GM15510 (cell line): ENCODE results near the gene CHD5.

Experiments
- POLR2A ChIP-seq: IDR thresholded peaks from 3 replicates; pipeline ENCODE4 v1.6.1; 2011; ENCODE audit warnings: borderline replicate concordance; ENCODE audit not compliant: insufficient read length; ENCODE audit errors: extremely low read depth

The CHD5 gene

GRCh38 chr1:6140413-6140812 is 39.7 kb downstream of the CHD5 start:
- no peak for TF ChIP-seq POLR2A

GRCh38 chr1:6137758-6138157 is 42.4 kb downstream of the CHD5 start:
- no peak for TF ChIP-seq POLR2A

GRCh38 chr1:6136516-6137220 is 43.5 kb downstream of the CHD5 start:
- no peak for TF ChIP-seq POLR2A

DNA sequence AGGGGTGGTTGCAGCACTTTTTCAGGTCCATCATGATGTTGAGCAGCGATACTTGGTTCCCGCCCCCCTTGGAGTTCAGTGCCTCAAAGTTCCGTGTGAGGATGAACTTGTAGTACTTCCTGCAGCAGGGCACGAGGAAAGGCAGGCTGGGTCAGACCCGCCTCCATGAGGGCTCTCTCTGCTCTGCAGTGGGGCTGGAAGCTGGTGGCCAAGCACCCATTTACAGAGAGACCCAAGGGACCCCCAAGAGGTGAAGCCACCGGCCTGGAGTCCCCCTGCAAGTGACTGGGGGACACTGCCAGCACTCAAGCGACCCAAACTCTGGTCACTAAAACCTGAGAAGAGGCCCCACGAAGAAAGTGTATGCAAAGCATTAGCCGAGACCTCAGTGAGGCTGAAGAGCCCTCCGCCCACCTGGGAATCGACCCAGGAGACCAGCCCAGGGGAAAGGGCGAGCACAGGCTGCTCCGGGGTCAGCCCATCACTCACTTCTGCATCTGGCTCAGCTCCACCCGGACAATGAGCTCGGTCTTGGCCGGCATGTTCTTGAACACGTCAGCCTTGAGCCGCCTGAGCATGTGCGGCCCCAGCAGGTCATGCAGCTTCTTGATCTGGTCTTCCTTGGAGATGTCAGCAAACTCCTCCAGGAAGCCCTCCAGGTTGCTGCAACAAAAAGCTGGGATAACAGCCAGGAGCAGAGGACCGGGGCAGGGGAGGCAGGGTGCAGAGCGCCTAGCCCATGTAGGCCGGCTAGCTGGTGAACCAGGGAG is 45.2 kb downstream of the CHD5 start:
- no peak for TF ChIP-seq POLR2A

DNA sequence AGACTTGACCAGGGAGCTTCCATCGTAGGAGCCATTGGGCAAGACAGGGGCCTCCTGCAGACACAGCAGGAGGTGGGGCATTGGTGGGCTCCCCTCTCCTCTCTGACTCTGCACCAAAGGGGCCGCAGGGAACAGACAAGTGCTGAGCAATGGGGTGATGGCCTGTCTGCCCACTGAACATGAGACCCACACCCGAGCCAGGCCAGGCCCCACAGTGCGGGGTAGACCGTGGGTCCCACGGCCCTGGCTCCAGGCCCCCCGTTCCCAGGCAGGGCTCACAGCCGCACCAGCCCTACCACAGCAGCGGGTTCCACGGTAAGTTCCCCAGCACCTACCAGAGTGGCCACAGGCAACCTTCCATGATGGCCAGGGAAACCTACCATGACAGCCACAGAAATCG is 45.9 kb downstream of the CHD5 start:
- no peak for TF ChIP-seq POLR2A

GRCh38 chr1:6133146-6133895 is 46.8 kb downstream of the CHD5 start:
- no peak for TF ChIP-seq POLR2A

DNA sequence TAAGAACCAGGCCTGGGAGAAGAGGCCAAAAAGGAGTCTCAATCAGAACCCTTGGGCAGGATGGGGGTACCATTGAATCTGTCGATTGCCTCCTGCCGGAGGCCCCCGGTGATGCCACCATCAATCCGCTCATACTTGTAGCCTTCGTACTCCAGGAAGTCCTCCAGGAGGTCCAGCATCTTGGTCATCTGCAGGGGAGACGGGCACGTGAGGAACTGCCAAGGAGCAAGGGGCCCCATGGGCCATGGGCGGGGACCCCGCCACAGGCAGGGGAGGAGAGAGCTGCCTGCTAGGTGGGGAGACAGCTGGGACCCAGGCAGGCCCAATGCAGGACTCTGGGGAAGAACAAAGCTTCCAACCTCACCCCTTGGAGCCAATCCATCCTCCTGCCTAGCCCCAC is 48.6 kb downstream of the CHD5 start:
- no peak for TF ChIP-seq POLR2A

GRCh38 chr1:6130596-6130995 is 49.5 kb downstream of the CHD5 start:
- no peak for TF ChIP-seq POLR2A

DNA sequence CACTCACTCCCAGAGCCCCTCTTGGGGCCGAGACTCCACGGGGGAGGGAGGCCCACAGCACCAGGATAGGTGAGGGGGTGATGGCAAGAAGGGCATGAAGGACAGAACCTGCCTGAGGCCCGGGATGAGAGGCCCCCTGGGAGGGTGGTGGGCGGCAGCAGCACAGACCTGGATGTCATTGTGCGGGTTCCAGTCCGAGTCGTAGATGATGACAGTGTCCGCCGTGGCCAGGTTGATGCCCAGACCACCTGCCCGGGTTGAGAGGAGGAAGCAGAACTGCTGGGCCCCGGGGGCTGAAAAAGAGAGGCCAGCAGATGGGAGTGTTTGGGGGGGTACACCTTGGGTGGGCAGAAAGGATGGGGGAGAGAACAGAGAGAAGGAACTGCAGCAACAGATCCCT is 50.1 kb downstream of the CHD5 start:
- TF ChIP-seq POLR2A, result no peak

- TF ChIP-seq POLR2A, result no peak
Observed at GRCh38 chr1:6129313-6129712, 50.8 kb downstream of the CHD5 start.

DNA sequence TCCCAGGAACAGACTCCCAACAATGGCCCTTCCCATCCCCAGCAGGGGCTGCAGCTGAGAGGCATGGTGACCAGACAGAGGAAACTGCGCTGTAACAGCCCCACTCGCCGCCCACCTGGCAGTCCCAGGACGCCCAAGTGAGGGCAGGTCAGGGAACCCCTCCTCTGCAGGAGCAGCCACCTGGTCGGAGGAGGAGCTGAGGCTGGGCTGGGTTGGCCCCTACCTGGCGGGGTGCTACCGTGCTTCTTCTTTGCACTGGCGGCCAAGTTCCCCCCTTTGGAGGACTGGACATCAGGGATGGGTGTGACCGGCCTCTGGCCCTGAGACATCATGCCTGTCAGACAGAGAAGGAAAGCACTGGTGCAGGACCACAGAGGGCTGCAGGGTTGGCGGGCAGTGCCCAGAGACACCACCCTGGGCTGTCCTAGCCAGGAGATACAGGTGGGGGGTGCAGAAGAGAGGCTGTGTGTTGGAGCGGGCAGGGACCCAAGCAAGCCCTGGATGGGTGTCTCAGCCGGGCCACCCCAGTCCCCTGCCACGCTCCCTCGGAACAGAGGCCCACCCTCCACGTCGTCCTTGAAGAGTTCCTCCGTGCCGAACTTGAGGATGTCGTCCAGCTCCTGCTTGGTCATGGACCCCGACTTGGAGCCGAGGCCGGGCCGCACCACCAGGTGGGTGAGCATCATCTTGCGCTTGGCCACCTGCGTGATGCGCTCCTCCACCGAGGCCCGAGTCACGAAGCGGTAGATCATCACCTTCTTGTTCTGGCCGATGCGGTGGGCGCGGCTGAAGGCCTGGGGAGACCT is 51.6 kb downstream of the CHD5 start:
- TF ChIP-seq POLR2A, result no peak

DNA sequence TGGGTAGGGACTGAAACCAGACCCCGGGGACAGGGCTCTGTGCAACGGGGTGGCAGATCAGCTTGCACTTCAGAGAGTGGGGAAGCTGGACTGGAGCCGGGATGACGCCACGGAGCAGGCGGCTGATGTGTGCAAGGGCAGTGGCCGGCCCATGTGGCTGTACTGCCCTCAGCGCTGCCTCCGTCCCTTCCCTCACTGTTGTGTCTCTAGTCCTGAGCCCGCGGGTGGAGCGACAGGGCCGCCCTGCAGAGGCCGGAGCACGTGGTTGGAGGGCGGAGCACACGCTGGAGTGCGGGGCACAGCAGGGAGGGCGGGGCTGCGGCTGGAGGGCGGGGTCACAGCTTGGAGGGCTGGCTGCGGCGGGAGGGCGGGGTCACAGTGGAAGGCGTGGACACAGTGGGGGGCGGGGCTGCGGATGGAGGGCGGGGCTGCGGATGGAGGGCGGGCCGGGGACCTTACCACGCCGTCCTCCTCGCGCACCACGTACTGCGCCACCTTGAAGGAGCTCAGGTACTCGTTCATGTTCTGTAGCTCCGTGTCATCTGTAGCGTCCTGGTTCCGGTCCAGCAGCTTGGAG is 52.4 kb downstream of the CHD5 start:
- TF ChIP-seq POLR2A, result no peak

DNA sequence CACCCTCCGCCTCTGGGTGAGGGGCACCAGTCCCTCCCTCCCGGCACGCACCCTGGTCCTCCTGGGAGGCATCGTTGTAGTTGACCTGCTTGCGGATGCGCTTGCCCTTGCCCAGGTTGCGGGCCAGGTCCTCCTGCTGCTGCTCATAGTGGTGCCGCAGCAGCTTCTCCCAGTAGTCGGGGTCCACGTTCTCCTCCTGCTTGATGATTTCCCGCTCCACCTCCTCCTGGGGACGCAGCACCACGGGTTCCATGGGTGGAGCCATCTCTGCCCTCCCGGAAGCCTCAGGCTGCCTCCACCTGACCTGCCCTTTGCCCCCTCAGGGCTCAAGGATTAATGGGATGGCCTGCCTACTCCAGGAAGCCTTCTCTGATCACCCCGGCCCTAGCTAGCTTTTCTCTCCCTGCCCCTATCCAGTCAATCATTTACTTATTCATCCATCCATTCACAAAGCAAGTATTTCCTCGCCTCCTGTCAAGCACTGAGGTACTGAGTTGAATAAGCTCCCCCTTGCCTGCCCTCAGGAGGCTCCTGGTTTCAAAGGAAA is 53.5 kb downstream of the CHD5 start:
- no peak for TF ChIP-seq POLR2A

GRCh38 chr1:6126028-6126427 is 54.1 kb downstream of the CHD5 start:
- no peak for TF ChIP-seq POLR2A
